Measurements from ENCODE around the gene PLA2G12A. TPM values are rescaled to one million over a fixed set of nuclear protein-coding genes. Genes with fewer than 3 reads are reported as not detected.

PLA2G12A gene
- total and polyA plus RNA-seq, 2 of the 8 experiments (the other 6 are each of a cell fraction or from before 2014, with no cell fraction given), result 26.6 to 47.2 TPM

- TF ChIP-seq BRCA1 (IDR thresholded peaks at IDR 0.05; ENCODE audit: low read depth, low read length) (no peak), ASH2L (IDR thresholded peaks at IDR 0.05; ENCODE audit: low read length) (no peak), NANOG (IDR thresholded peaks at IDR 0.05; ENCODE audit: insufficient read depth, low read depth, low read length, poor library complexity, severe bottlenecking) (no peak), RFX5 (IDR thresholded peaks at IDR 0.05; ENCODE audit: borderline replicate concordance, low read depth, low read length) (no peak)
Measured at GRCh38 chr4:109672169-109672930, 57.5 kb downstream of the PLA2G12A start (continued).
